Upper lobe of left lung (tissue), 4 donors: ENCODE measurements around the gene ABCD3.

ENCODE experiments used
- CTCF ChIP-seq, 6 experiments: fragments of 450-650 bp in 4 of 6; fragments of 200-600 bp in 2 of 6; sonication (generic) in 2 of 6; IDR thresholded peaks; one replicate each; pipeline ENCODE4 v1.5.1; 2016 to 2019; ENCODE audit warnings: antibody characterized with exemption in 6 of 6
- EP300 ChIP-seq, 4 donors: sonication (generic); formaldehyde crosslinking; IDR thresholded peaks; one replicate each; pipeline ENCODE4 v1.5.1; 2017; ENCODE audit warnings: antibody characterized with exemption in 4 of 4, control low read depth in 2 of 4
- POLR2A ChIP-seq, 4 donors: fragments of 450-650 bp; IDR thresholded peaks; one replicate each; pipeline ENCODE4 v1.5.1; 2016 to 2017; ENCODE audit warnings: antibody characterized with exemption in 4 of 4, mild to moderate bottlenecking in 2 of 4
- POLR2AphosphoS5 ChIP-seq, 2 donors: sonication (generic); formaldehyde crosslinking; IDR thresholded peaks; one replicate each; pipeline ENCODE4 v1.5.1; 2017; ENCODE audit warnings: antibody characterized with exemption in 2 of 2

GRCh38 chr1:94522304-94522703 lies 104.1 kb downstream of the ABCD3 start:
- TF ChIP-seq CTCF (IDR thresholded peaks at IDR 0.05) = peak in 4 of 6 experiments; percentile 15 to 41 (median 22)
- TF ChIP-seq EP300 (IDR thresholded peaks at IDR 0.05) = no peak
- TF ChIP-seq POLR2A (IDR thresholded peaks at IDR 0.05) = no peak
- no peak for TF ChIP-seq POLR2AphosphoS5 (IDR thresholded peaks at IDR 0.05)
